ENCODE results near the gene VSIG10. TPM values are rescaled to one million over a fixed set of nuclear protein-coding genes. Genes with fewer than 3 reads are reported as not detected.
"Not testable (repeated sequence)": the region's sequence is repeated elsewhere in the genome, so short reads cannot be mapped to it uniquely, and the experiment has no call there.

VSIG10 gene
- total RNA-seq, 1 donor from 2014 or later, result 9.8 TPM

- intact Hi-C loops (cut with micrococcal nuclease), result no loop called here
Observed at GRCh38 chr12:118107694-118108093, 3.9 kb upstream of the VSIG10 start.

- intact Hi-C loops (cut with micrococcal nuclease), result no loop called here
Observed at GRCh38 chr12:118107011-118107410, 3.2 kb upstream of the VSIG10 start.

GRCh38 chr12:118103201-118103600, 610 bp downstream of the VSIG10 start:
- intact Hi-C loops (cut with micrococcal nuclease), result loop anchor here (5.0 kb wide), 1 partner anchor 41 kb away; the partner anchor contains the start of gene WSB2

GRCh38 chr12:118102609-118103008, 1.2 kb downstream of the VSIG10 start:
- intact Hi-C loops (cut with micrococcal nuclease), result loop anchor here (5.0 kb wide), 1 partner anchor 40 kb away; the partner anchor contains the start of gene WSB2

GRCh38 chr12:118102070-118102469, 1.7 kb downstream of the VSIG10 start:
- intact Hi-C loops (cut with micrococcal nuclease), result loop anchor here (5.0 kb wide), 1 partner anchor 40 kb away; the partner anchor contains the start of gene WSB2

GRCh38 chr12:118101051-118101450, 2.8 kb downstream of the VSIG10 start:
- intact Hi-C loops (cut with micrococcal nuclease), result loop anchor here (5.0 kb wide), 1 partner anchor 39 kb away; the partner anchor contains the start of gene WSB2

GRCh38 chr12:118098911-118099671, 4.7 kb downstream of the VSIG10 start:
- intact Hi-C loops (cut with micrococcal nuclease), result no loop called here

GRCh38 chr12:118098401-118098800, 5.4 kb downstream of the VSIG10 start:
- intact Hi-C loops (cut with micrococcal nuclease), result no loop called here

GRCh38 chr12:118094039-118094438, 9.8 kb downstream of the VSIG10 start:
- intact Hi-C loops (cut with micrococcal nuclease), result no loop called here

GRCh38 chr12:118089782-118090181, 14.0 kb downstream of the VSIG10 start:
- intact Hi-C loops (cut with micrococcal nuclease), result no loop called here

- intact Hi-C loops (cut with micrococcal nuclease), result no loop called here
Observed at GRCh38 chr12:118082161-118082560, 21.6 kb downstream of the VSIG10 start.

GRCh38 chr12:118081521-118081920, 22.3 kb downstream of the VSIG10 start:
- intact Hi-C loops (cut with micrococcal nuclease), result not testable (repeated sequence)

GRCh38 chr12:118073768-118074167, 30.0 kb downstream of the VSIG10 start:
- intact Hi-C loops (cut with micrococcal nuclease), result no loop called here

GRCh38 chr12:118070650-118071049, 33.2 kb downstream of the VSIG10 start:
- intact Hi-C loops (cut with micrococcal nuclease), result no loop called here

GRCh38 chr12:118068445-118068844, 35.4 kb downstream of the VSIG10 start:
- intact Hi-C loops (cut with micrococcal nuclease), result no loop called here

- intact Hi-C loops (cut with micrococcal nuclease), result no loop called here
Observed at GRCh38 chr12:118065380-118065779, 38.4 kb downstream of the VSIG10 start.

- intact Hi-C loops (cut with micrococcal nuclease), result loop anchor here (5.0 kb wide), 2 partner anchors 38 to 293 kb away; partner anchors contain the start of gene VSIG10
Observed at GRCh38 chr12:118064608-118065007, 39.2 kb downstream of the VSIG10 start.

- intact Hi-C loops (cut with micrococcal nuclease), result loop anchor here (5.0 kb wide), 2 partner anchors 39 to 294 kb away; partner anchors contain the start of gene VSIG10
Observed at GRCh38 chr12:118063576-118064391, 40.0 kb downstream of the VSIG10 start.

- intact Hi-C loops (cut with micrococcal nuclease), result loop anchor here (1.0 to 5.0 kb wide), 4 partner anchors 40 to 311 kb away; partner anchors contain the start of genes PEBP1 and VSIG10
Observed at GRCh38 chr12:118061873-118062843, 41.7 kb downstream of the VSIG10 start.

All from T-helper 2 cell treated with Interferon-gamma antibody and Interleukin-4, amounts not matched to agents 100 ng/mL and 5 ng/mL, for 36 hours (primary cell).